Activated CD4-positive, alpha-beta T cell treated with anti-CD3 and anti-CD28 coated beads, Interleukin-2, amount 50 U/mL, for 4 hours (primary cell): ENCODE measurements around the gene CEP72.
"Not testable (repeated sequence)": the region's sequence is repeated elsewhere in the genome, so short reads cannot be mapped to it uniquely, and the experiment has no call there.

Experiments
- DNase-seq, 2 experiments: peaks; one replicate each; pipeline ENCODE4 v3.0.0-alpha.2; 2020

Gene CEP72

GRCh38 chr5:601771-602465, 10.2 kb upstream of the CEP72 start:
- no peak for DNase-seq

- no peak for DNase-seq
Measured at GRCh38 chr5:602466-603035, 9.6 kb upstream of the CEP72 start.

- no peak for DNase-seq
Measured at GRCh38 chr5:603081-603998, 8.8 kb upstream of the CEP72 start.

GRCh38 chr5:604391-604831, 7.7 kb upstream of the CEP72 start:
- DNase-seq = no peak

GRCh38 chr5:605090-605489, 7.0 kb upstream of the CEP72 start:
- DNase-seq = not testable (repeated sequence)

- no peak for DNase-seq
Measured at GRCh38 chr5:606061-606460, 6.1 kb upstream of the CEP72 start.

GRCh38 chr5:606526-607399, 5.4 kb upstream of the CEP72 start:
- no peak for DNase-seq

GRCh38 chr5:607541-608428, 4.4 kb upstream of the CEP72 start:
- DNase-seq = no peak

- DNase-seq = no peak
Measured at GRCh38 chr5:608429-609370, 3.4 kb upstream of the CEP72 start.

GRCh38 chr5:609506-609905, 2.6 kb upstream of the CEP72 start:
- no peak for DNase-seq

GRCh38 chr5:610011-610743, 2.0 kb upstream of the CEP72 start:
- DNase-seq = no peak

GRCh38 chr5:610744-611730, 1.1 kb upstream of the CEP72 start:
- no peak for DNase-seq

GRCh38 chr5:612498-613424, 621 bp downstream of the CEP72 start:
- peak in 1 of 2 experiments; percentile 7 for DNase-seq

- DNase-seq = no peak
Measured at GRCh38 chr5:616484-617039, 4.4 kb downstream of the CEP72 start.

GRCh38 chr5:617896-618295, 5.8 kb downstream of the CEP72 start:
- no peak for DNase-seq

- no peak for DNase-seq
Measured at GRCh38 chr5:618450-618849, 6.3 kb downstream of the CEP72 start.

- no peak for DNase-seq
Measured at GRCh38 chr5:619444-619843, 7.3 kb downstream of the CEP72 start.
